GM12892 (cell line): ENCODE data around the gene PLA2G4E.

Source experiments
- POLR2A ChIP-seq: IDR thresholded peaks from 2 replicates; pipeline ENCODE4 v1.6.1; 2011; ENCODE audit warnings: low read depth, low read length, control low read depth
- POLR2AphosphoS5 ChIP-seq: IDR thresholded peaks from 2 replicates; pipeline ENCODE4 v1.6.1; 2011; ENCODE audit warnings: low read depth, low read length, control low read depth

- TF ChIP-seq POLR2A (no peak), POLR2AphosphoS5 (no peak)
Measured at GRCh38 chr15:42018306-42019224, 2.3 kb downstream of the PLA2G4E start.
